Ishikawa (cell line): ENCODE measurements around the gene CAMK1D.

ENCODE experiments used
- CEBPB ChIP-seq: IDR thresholded peaks from 2 replicates; pipeline ENCODE4 v1.6.1; 2012
- CREB1 ChIP-seq: IDR thresholded peaks from 2 replicates; pipeline ENCODE4 v1.6.1; 2012; ENCODE audit warnings: low read depth
- EGR1 ChIP-seq: IDR thresholded peaks from 2 replicates; pipeline ENCODE4 v1.6.1; 2012
- EP300 ChIP-seq: IDR thresholded peaks from 2 replicates; pipeline ENCODE4 v1.6.1; 2012; ENCODE audit warnings: borderline replicate concordance
- FOXM1 ChIP-seq: IDR thresholded peaks from 2 replicates; pipeline ENCODE4 v1.6.1; 2012; ENCODE audit warnings: low read depth, borderline replicate concordance
- NFIC ChIP-seq: IDR thresholded peaks from 2 replicates; pipeline ENCODE4 v1.6.1; 2012
- RAD21 ChIP-seq: IDR thresholded peaks from 2 replicates; pipeline ENCODE4 v1.6.1; 2012; ENCODE audit warnings: low read depth
- REST ChIP-seq: IDR thresholded peaks from 2 replicates; pipeline ENCODE4 v1.6.1; 2012; ENCODE audit warnings: low read depth, mild to moderate bottlenecking
- TAF1 ChIP-seq: IDR thresholded peaks from 2 replicates; pipeline ENCODE4 v1.6.1; 2012; ENCODE audit warnings: low read depth, mild to moderate bottlenecking
- TCF12 ChIP-seq: IDR thresholded peaks from 2 replicates; pipeline ENCODE4 v1.6.1; 2012; ENCODE audit warnings: low read depth
- TEAD4 ChIP-seq: IDR thresholded peaks from 2 replicates; pipeline ENCODE4 v1.6.1; 2012
- USF1 ChIP-seq: IDR thresholded peaks from 2 replicates; pipeline ENCODE4 v1.6.1; 2012
- YY1 ChIP-seq: IDR thresholded peaks from 2 replicates; pipeline ENCODE4 v1.6.1; 2012; ENCODE audit warnings: low read depth
- ZBTB7A ChIP-seq: IDR thresholded peaks from 2 replicates; pipeline ENCODE4 v1.6.1; 2012; ENCODE audit warnings: low read depth
- TF ChIP-seq, protein P1 (sequence below): IDR thresholded peaks from 2 replicates; pipeline ENCODE4 v1.6.1; 2012

Gene CAMK1D

GRCh38 chr10:12609435-12609834 lies 260.1 kb downstream of the CAMK1D start:
- TF ChIP-seq NFIC (no peak), CEBPB (no peak), USF1 (no peak), TAF1 (no peak)

DNA sequence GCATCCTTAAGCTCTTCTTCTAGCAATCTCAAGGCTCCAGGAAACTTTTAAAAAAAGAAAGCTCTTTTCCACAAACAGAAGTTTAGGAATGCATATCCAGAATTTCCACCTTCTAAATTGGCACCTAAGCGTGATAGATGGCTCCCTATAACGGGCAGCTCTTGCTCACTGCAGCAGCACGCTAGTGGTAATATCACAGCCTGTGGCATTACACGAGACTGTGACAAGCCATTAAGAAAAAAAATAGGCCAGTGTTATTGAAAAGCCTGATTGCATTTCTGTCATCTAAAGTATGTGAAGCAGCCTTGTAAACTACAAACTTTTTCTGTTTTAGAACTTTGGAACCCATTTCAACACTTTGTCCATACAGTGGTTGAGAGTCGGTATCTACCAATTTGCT lies 263.8 kb downstream of the CAMK1D start:
- TF ChIP-seq, protein P1, sequence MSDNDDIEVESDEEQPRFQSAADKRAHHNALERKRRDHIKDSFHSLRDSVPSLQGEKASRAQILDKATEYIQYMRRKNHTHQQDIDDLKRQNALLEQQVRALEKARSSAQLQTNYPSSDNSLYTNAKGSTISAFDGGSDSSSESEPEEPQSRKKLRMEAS: no peak
- TF ChIP-seq EP300 (no peak), EGR1 (no peak), TEAD4 (no peak), YY1 (no peak), TAF1 (no peak), CREB1 (no peak), REST (no peak), FOXM1 (no peak)

- TF ChIP-seq, protein P1: no peak
- no peak for TF ChIP-seq EP300
- no peak for TF ChIP-seq TEAD4
- no peak for TF ChIP-seq USF1
- no peak for TF ChIP-seq FOXM1
- TF ChIP-seq CEBPB: no peak
Observed at GRCh38 chr10:12614177-12614995, 265.0 kb downstream of the CAMK1D start.

- TF ChIP-seq YY1: no peak
Observed at GRCh38 chr10:12615296-12616220, 266.2 kb downstream of the CAMK1D start.

DNA sequence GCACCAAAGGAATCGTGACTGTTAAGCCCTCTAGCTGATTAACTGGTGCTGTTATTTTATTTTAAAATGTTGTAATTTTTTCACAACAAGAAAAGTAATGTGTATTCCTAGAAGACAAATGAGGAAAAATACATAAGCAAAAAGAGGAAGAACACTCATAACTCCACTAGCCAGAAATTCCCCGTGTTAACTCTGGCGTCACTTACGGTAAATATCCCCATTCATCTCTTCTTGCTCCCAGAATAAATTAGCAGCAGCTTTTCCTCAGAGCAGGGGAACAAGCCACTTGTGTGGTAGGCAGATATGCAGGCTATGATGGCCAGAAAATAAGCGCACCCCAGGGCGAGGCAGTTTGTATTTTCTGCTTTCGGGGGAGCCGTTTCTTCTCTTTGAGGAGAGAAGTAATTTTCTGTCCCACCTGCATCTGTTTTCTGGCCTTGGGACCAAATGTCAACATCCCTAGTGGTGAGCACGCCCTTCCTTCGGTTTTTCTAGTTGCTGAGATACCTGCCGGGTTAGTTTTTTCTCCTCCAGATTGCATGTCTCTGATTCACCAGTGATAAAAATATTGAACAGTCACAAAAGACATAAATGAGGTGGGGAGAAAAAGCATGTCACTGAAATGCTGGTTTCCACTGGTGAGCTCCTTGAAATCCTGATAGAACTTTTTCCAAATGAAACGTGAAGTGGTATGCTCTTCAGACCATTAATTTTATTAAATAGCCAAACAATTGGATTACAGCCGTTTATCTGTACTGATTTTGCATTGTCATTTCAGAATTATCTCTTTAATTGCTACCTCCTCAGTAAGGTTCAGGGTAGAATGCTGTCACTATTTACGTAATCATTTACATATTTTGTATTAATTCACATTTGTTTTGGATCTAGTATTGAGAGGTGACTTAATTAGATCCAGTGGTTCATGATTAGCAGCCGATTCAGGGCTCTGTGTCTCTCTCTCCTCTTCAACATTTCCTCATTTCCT lies 268.1 kb downstream of the CAMK1D start:
- TF ChIP-seq NFIC (no peak), ZBTB7A (no peak), TCF12 (no peak)

DNA sequence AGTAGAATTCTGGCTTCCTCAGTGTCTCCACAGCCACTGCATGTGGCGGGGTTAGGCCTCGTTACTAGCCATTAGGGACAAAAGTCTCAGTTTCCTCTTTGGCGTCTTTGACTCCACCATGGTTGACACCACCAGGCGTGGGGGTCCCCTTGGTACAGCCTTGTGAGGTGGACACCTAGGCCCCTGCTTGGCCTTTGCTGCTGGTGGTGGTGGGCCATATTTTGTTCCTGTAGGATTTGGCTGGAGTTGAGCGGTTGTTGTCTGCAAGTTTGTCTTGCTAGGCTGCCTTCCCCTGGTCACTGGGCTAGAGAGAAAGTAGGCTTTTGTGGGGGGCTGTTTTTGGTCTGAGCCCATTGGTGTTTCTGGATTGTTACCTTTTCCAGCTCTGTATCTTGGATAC lies 272.7 kb downstream of the CAMK1D start:
- TF ChIP-seq TEAD4: no peak
- TF ChIP-seq CEBPB: no peak
- TF ChIP-seq, protein P1: no peak
- TF ChIP-seq NFIC: no peak
- TF ChIP-seq YY1: no peak
- no peak for TF ChIP-seq REST
- no peak for TF ChIP-seq EGR1
- no peak for TF ChIP-seq RAD21
- TF ChIP-seq CREB1: no peak
- no peak for TF ChIP-seq ZBTB7A
- TF ChIP-seq FOXM1: no peak
- TF ChIP-seq TCF12: no peak
- TF ChIP-seq TAF1: no peak
- TF ChIP-seq EP300: no peak
- no peak for TF ChIP-seq USF1
